CMK (cell line): ENCODE measurements around the gene PROM2.

Experiments
- DNase-seq: peaks from one replicate; pipeline ENCODE4 v3.0.0-alpha.2; 2010; ENCODE audit warnings: low read depth

Gene PROM2

DNA sequence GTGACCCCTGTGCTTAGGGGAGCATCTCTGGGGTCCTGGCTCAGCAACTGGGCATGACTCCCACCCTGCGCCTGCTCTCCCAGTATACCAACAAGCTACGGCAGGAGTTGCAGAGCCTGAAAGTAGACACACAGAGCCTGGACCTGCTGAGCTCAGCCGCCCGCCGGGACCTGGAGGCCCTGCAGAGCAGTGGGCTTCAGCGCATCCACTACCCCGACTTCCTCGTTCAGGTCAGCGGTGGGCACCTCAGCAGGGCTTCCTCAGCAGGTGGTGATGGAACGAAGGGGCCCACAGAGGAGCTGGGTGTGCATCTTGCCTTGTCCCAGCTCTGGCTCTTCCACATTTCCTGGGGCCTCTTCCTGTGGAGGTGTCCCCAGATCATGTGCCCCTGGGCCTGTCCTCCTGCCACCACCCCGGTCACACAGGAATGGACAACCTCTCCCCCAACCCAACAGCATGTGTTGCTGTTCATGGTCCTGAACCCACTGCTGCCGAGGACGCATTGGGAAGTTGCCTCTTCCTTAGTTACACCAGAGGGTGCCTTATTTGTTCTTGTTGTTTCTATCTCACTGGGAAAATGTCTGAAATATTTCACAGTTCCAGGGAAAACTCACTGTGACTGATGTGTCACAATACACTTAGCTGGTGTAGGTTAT is 10.8 kb downstream of the PROM2 start:
- DNase-seq = no peak

DNA sequence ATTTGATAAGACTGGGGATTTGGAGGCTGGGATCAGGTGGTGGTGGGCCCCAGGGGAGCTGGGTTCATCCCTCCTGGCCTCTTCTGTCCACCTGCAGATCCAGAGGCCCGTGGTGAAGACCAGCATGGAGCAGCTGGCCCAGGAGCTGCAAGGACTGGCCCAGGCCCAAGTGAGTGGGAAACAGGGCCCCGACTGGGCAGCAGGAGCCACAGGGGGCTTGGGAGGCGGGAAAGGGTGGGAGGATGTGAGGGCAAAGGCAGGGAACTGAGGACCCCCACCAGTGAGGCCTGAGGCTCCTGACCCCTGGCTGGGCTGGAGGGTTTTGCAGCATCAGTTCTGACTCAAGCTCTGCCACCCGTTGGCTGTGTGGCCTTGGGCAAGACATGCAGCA is 11.3 kb downstream of the PROM2 start:
- DNase-seq = no peak

DNA sequence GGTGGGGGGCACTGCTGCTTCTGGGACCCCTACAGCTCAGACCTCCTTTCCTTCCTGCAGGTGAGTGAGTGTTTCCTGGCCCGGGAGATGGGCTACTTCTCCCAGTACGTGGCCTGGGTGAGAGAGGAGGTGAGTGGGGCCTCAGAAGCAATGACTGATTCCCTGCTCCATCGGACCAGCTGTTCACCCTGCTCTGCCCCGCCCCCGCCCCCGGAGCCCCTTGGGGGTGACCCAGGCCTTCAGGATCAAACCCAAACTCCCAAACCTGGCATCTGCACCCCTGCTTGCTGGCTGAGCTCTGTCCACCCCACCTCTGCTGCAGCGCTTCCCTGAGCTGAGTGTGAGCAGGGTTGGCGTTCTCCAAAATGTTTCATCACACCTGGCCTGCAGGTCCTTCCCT is 13.1 kb downstream of the PROM2 start:
- no peak for DNase-seq

DNA sequence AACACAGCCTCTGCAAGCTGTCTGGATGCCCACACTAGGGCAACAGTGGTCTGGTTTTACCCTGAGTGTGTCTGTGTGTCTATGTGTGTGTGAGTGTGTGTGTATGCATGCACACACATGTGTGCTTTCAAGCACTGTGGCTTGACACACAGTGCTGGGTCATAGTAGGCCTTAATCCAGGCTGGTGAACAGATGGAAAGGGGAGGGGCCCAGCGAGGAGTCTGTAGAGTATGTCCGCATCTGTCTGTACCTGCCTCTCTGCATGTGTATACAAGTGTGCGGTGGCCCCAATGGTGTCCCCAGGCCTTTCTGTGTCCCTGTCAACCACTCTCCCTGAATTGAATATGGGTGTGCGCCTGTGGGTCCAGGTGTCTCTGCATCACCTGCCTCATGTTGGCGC is 13.6 kb downstream of the PROM2 start:
- DNase-seq = no peak

DNA sequence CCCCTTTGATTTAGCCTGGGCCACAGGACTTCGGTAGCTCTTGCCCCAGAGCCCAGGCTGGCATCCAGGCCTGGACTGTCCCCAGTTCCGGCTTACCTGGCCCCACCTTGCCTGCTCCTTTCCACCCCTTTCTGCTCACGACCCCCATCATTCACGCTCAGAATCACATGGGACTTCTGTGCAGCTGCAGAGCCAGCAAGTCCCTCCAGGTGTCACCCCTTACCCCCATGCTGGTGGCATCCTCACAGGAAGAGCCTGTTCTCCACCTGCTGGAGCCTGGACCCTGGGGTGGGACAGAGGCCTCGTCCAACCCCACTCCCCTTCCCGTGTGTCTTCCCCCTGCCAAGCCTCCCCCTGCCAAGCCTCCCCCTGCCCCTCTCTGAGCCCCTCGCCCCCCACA is 15.0 kb downstream of the PROM2 start:
- DNase-seq = no peak

DNA sequence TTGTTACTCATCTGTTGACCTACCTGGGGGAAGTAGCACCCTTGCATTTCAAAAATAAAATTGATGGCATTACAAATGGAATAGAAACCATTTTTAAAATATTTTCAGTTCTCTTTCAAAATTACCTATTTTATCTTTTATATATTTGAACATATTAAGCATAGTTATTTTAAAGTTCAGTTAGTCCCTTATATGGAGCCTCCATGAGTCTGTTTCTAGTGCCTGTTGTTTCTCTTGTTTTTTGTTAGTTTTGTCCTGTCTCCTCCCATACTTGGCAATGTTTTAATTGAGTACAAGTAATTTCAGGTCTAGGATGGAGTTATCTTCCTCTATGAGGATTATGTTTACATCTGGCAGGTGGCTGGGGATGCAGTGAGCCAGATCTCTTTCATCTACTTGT is 17.0 kb downstream of the PROM2 start:
- no peak for DNase-seq

DNA sequence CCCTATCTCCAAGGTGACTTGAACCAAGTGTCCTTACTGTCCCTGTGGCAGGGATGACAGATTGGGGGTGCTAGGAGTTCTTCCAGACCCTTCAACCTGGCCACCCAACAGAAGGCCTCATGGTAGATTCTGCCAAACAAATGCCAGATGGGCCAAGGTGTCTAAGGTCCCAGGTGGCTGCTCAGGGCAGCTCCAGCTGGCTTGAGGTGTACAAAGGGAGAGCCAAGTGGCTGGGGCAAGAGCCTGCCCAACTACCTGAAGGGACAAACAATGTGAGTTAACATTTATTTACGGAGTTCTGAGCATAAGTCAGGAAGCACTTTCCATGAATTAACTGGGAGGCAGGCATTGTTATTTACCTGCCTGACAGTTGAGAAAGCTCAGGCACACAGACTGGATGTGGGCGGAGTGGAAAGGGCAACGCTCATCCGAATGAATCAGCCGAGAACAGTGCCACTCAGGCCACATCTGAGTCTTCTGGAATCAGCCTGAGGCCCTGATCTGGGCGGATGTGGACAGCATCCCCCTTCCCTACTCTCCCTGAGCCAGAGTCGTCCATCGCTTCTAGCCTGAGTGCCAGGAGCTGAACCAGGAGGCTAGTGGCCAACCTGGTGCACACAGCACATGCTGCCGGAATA is 18.5 kb downstream of the PROM2 start:
- DNase-seq = no peak

DNA sequence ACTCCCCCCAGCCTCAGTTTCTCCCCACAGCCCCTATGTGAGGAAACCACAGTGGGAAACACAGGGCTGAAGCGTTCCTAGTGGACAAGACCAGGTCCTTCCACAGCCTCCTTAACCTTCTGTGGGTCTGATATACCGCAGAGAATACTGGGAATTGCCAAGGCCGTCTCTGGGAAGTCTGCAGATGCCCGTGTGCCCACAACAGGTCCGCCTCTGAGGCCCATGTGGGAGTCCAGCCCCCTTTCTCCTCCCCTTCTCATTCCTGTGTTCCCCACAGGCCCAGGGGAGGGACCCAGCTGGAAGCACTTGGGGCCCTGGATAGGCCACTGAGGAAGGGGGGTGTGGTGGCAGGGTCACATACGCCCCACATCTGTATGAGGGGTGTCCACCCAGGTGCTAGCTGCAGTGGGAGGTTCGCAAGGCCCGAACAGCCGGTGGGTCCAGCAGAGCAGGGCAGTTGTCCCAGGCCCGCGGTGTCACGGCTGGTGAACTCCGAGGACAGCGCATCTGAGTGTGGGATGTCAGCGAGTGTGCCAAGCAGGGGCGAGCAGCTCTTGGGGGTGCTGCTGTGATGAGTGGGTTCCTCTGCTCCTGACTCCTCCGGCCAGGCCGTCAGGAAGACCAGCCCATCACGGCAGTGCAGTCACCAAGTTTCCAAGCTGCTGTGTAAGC is 20.5 kb downstream of the PROM2 start:
- no peak for DNase-seq

DNA sequence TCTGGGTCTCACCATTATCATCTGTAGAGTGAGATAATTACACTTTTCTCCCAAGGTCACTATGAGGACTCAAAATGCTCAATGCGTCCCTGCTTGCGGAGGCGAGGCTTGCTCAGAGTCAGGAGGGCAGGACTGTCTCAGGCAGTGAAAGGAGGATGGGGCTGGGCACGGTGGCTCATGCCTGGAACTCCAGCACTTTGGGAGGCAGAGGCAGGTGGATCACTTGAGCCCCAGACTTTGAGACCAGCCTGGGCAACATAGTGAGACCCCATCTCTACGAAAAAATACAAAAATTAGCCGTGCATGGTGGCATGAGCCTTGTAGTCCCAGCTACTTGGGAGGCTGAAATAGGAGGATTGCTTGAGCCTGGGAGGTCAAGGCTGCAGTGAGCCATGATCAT is 21.1 kb downstream of the PROM2 start:
- DNase-seq = no peak

DNA sequence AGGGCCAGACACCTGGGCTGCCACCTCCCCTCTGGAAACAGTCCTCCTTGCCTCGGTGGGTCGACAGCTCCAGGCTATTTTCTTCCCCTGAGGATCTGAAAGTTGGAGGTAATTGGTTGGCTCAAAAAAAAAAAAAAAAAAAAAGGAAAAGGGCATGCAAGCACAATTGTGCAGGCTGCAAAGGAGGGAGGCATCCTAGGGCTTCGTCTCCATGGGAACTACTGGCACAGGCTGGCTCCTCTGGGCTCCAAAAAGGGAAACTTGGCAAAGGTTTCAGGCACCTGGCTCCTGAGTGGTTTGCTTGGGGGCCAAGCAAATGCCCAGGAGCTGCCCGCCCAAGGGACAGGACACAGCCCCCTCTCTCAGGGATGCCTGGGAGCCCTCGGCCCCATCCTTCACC is 21.8 kb downstream of the PROM2 start:
- DNase-seq = no peak

DNA sequence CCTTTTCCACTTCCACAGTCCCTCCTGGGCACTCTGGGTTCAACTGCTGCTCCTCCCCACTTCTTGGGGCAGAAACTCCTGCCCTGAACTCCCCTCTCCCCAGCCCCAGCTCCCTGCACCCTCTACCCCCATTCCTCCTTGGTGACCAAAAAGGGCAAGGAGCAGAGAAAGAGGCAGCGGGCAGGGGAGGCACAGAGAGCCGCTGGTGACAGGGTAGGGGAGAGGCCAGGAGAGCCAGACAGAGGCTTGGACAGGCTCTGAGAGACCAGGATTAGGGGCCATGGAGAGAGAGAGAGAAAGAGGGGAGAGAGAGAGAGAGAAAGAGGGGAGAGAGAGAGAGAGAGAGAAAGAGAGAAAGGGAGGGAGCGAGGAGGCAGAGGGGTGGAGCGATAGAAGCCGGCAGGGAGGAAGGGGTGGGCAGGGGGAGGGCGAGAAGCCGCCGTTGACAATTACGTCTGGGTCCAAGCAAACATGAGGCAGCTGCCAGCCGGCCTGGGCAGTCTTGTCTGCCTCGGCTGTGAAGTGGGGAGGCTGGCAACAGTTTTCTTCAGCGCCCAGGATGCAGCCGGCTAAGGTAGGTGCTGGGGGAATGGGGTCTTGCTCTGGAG is 22.7 kb downstream of the PROM2 start, which contains the start of gene KCNIP3:
Gene KCNIP3, plus strand, starts transcription at position 468 of the 608 bp plus-strand sequence. Its CDS starts 92 bp downstream, at position 560.
- DNase-seq = no peak

DNA sequence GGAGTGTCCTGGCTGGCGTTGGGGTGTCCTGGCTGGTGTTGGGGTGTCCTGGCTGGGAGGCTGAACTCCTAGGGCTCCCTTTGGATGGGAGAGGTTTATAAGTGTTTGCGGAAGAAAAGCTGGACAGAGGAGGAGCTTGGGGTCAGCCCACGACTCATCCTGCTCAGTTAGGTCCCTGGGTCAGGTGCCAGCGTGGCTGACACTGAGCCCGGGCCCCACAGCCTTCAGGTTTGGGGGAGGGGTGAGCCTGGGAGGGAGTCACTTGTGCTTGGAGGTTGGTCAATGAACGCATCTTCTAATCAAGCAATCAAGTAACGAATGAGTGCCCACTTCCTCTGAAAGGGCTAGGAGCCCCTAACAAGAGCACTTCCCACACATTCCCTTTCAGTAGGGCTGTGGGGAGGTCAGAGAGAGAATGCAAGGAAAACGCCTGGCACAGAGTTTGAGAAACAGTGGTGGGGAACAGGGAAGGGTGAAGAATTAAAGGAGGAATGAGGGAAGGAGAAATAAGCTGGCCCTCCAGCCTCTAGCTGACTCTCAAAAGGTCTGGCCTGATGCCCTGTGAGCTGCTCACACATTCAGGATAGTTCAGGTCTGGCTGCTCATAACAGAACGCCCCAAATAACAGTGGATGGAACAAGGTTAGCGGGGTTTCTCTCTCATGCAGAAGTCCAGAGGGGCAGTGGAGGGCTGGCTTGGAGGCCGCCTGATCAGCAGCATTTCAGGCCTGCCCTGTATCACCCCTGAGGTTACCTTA is 23.6 kb downstream of the PROM2 start:
- DNase-seq = no peak

DNA sequence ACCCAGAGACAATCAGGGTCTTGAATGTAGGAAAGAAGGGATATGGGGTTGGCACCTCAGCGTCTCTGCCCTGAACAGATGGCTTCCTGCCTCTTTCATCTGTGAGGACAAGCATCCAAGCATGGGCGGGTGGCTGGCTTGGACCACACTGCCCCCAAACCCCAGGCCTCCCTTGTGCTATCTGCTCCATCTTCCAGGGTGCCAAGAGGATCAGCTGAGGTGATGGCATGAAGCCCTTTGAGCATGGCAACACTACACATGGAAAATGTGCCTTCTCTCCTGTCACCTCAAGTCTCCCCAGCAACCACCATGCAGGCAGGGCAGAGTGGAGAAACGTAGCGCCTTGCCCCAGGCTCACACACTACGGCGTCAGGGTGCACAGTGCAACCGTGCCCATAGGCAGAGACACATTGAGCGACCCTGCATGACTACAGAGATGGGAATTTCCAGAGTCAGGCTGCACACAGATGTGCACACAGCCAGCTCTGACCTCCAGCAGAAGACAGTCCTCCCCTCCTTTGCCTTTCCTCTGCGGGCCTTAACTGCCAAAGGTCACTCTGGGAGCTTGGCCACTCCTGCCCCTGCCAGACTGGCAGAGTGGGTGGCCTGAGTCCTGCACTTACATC is 24.4 kb downstream of the PROM2 start:
- DNase-seq = no peak

DNA sequence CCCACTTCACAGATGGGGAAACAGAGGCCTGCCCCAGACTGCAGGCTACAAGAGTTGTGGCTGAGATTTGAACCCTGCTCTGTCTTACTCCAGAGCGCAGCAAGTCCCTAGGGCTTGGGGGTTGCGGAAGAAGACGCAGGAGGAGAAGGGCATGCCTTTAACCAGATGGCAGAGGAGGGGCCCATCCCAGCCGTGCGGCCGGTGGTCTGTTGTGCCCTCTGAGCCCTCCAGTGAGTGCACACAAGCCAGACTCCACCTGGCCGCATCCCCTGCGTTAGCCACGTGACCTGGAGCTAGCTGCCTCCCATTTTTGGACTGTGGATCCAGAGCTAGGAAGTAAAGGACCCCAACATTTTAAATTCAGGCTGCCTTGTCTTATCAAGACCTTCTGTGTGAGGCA is 25.7 kb downstream of the PROM2 start:
- no peak for DNase-seq

DNA sequence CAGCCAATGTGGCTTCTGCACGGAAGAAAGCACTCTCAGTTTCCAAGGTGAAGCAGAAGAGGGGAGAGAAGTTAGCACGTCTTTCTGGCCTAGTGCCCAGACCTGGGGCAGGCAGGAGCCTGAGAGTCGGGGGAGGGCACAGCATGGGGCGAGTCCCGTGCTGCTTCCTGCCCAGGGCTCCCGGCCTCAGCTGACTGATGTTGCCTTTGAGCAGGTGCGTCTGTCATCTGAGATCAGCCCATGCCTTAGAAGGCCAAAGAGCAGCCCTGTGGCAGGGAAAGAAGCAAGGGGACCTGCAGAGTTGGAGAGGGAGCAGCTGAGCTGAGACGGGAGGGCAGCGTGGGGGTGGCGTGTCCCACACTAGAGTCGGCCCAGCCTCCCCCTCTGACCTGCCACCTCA is 26.2 kb downstream of the PROM2 start:
- no peak for DNase-seq

DNA sequence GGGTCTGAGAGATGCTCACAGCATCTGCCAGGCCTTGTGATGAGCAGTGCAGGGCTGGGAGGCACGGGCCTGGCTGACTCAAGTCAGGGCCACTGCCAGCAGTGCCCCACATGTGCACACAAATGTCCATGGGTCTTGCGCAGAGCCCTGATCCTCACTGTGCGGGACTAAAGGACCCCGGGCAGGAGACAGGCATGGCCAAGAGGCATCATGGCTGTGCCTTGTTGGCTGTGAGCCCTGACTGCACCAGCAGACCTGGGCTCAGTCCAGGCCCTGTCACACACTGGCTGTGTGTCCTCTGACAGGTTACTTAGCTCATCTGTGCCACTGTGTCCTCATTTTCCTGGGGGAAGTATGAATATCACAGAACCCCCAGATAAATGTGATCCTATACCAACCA is 26.9 kb downstream of the PROM2 start:
- DNase-seq = no peak

DNA sequence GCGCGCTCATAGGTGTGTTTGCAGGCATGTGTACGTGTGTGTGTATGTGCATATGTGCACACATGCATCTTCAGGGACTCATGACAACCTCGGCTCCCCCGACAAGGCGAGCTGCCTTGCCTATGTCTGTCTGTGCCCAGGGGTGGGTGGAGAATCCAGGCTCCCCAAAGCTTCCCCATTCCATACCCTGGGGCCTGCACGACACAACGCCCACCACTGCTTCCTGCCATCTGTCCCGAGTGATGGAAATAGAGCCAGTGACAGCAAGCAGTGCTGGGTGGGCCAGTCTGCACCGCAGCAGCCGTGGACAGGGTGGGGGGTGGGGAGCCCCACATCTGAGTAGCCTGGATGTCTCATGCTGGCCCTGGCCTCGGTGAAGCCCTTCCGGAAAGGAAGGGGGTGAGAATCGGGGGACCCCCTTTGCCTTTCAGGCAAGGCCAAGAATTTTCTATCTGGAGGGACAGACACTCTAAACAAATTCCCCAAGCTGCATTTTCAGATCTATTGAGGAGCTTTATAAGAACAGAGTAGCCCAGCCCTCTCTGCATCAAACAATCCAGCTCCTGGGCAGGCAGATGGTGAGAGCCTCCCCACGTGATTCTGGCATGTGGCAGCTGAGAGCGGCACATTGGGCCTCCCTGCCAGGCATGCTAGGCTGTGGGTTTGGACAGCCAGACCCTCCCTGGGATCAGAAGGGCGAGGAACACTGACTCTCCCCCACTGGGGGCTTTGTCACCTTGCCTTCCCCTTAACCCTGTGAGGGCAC is 27.8 kb downstream of the PROM2 start:
- DNase-seq = no peak

DNA sequence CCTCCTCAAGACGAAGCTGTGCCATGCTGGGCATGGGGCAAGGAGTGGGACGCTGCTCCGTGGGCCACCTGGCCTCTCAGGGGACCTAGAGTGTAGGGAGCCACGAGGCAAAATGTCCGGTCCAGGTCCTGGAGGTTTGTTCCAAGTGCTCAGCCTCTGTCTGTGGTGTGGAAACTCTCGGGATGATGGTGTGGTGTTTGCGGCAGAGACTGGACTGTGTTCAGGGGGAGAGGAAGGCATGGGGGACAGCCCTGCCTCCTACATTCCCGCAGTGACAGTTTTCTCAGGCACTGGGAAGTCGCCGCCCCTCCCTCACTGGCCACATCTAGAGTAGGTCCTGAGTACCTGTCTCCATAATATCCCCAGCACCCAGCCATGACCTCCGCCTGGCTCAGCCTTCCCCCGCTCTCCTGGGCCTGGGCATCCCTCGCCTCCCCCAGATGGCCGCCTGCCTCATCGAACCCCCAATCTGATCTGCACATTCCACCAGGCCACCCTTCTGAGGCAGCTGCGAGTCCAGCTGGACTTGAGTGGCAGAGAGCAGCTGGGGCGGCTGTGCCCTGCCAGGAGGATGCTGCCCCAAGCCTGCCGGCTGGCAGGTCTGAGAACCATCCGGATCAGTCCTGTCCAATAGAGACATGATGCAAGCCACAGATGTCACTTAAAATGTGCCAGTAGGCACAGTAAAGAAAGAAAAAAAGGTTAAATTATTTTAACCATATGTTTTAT is 29.1 kb downstream of the PROM2 start:
- DNase-seq = no peak

DNA sequence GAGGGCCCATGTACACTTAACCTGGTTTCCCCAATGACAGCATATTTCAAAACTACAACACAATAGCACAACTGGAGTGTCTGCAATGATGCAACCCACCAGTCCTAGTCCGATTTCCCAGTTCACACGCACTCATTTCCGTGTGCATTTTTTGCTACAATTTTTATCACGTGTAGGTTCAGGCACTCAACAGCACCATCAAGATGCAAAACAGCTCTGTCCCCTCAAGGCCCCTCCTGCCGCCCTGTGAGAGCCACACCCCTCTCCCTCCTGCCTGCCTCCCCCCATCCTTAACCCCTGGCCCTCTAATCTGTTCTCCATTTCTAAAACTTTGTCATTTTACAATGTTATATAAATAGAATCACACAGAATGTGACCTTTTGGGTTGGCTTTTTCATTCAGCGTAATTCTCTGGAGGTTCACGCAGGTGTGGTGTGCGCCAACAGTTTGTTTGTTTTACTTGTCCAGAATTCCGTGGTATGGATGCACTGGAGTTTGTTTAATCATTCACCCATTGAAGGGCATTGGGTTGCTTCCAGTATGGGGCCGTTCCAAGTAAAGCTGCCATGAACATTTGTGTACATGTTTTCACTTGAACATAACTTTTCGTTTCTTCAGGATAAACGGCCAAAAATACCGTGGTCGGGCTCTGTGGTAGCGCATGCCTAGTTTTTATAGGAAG is 31.3 kb downstream of the PROM2 start:
- DNase-seq = no peak

DNA sequence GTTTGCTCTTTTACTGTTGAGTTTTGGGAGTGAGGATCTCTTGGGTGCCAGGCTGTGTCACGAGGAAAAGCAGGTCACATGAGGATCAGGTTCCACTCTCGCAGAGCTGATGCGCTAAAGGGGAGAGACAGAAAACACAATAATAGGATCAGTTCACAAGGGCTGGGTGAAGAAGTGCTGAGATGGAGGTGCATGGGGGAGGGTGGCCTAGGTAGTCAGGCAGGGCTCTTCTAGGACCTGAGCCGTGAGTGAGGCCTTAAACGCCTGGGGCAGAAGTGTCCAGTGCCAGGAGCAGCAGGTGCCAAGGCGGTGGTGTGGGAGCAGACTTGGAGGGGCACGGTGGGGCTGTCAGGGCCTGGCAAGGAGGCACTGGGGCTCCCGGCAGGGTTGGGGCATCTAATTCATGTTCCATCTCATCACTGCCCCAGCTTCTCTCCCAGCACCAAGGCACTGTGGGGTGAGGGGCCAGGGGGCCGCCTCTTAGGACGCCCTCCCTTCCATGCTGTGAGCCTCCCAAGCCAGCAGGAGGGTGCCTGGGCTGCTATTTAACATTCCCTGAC is 32.2 kb downstream of the PROM2 start:
- no peak for DNase-seq
